Type B pancreatic cell (in vitro differentiated cells): ENCODE data around the gene FHL2. TPM values are rescaled to one million over a fixed set of nuclear protein-coding genes. Genes with fewer than 3 reads are reported as not detected.

Source experiments
- DNase-seq: peaks from one replicate; pipeline ENCODE4 v3.0.0; 2021; ENCODE audit warnings: mixed read lengths; ENCODE audit not compliant: unreplicated experiment; ENCODE audit errors: extremely low spot score
- H3K27ac Mint-ChIP-seq: 2 replicates; pipeline ENCODE4 v1.8.0; 2021; ENCODE audit warnings: mild to moderate bottlenecking, mixed read lengths
- H3K27me3 Mint-ChIP-seq: 2 replicates; pipeline ENCODE4 v1.8.0; 2021; ENCODE audit warnings: mixed read lengths
- H3K36me3 Mint-ChIP-seq: 2 replicates; pipeline ENCODE4 v1.8.0; 2021; ENCODE audit warnings: mixed read lengths
- H3K4me1 Mint-ChIP-seq: one replicate; pipeline ENCODE4 v1.8.0; 2021; ENCODE audit warnings: mixed read lengths; ENCODE audit not compliant: unreplicated experiment
- H3K4me3 Mint-ChIP-seq: 2 replicates; pipeline ENCODE4 v1.8.0; 2021; ENCODE audit warnings: mild to moderate bottlenecking, mixed read lengths
- H3K9me3 Mint-ChIP-seq: 2 replicates; pipeline ENCODE4 v1.8.0; 2021; ENCODE audit warnings: mixed read lengths
- CTCF ChIP-seq: fragments of 200-600 bp; sonication (generic); conservative IDR thresholded peaks from 2 replicates; pipeline ENCODE4 v1.5.0; 2021; ENCODE audit warnings: antibody characterized with exemption, mild to moderate bottlenecking
- total RNA-seq: library from RNA; stranded (reverse); gene quantifications from 2 replicates; pipeline ENCODE4 v1.2.1, GENCODE V29; 2021; ENCODE audit warnings: low replicate concordance

FHL2 gene
- total RNA-seq, 1 donor from 2014 or later, result 21.9 TPM

- TF ChIP-seq CTCF, result no peak
- Mint-ChIP-seq H3K27ac (no peak overlapping the region), H3K4me3 (no peak overlapping the region), H3K27me3 (no peaks in the 10 kb centered on the region), H3K36me3 (peaks cover 3% of the 10 kb centered on the region), H3K4me1 (no peaks in the 10 kb centered on the region), H3K9me3 (no peaks in the 10 kb centered on the region)
- no peak for DNase-seq
Measured at GRCh38 chr2:105313877-105314276, 85.0 kb downstream of the FHL2 start.

Other genes starting within 250 kb of the FHL2 start
- not detected in 2 replicates for gene GPR45, start 157.3 kb downstream of the FHL2 start, total RNA-seq
- 15.5 and 17.5 TPM in 2 replicates for gene TGFBRAP1, start 69.3 kb downstream of the FHL2 start, total RNA-seq
- 23.5 and 25.8 TPM in 2 replicates for gene C2orf49, start 61.5 kb downstream of the FHL2 start, total RNA-seq